IPS-20b (cell line): ENCODE measurements around the gene RPL32.
"Not testable (repeated sequence)": the region's sequence is repeated elsewhere in the genome, so short reads cannot be mapped to it uniquely, and the experiment has no call there.

Experiments used
- H3K27ac ChIP-seq: one replicate; pipeline ENCODE4 v1.5.1; 2013; ENCODE audit warnings: low read length
- H3K27me3 ChIP-seq: 2 replicates; pipeline ENCODE4 v1.6.1; 2013; ENCODE audit warnings: mild to moderate bottlenecking, low read length, inconsistent platforms; ENCODE audit not compliant: insufficient read depth
- H3K36me3 ChIP-seq: 2 replicates; pipeline ENCODE4 v1.6.1; 2013; ENCODE audit warnings: low read depth, mild to moderate bottlenecking, inconsistent platforms, low read length, moderate library complexity; ENCODE audit not compliant: insufficient read depth
- H3K4me1 ChIP-seq: 2 replicates; pipeline ENCODE4 v1.6.1; 2013; ENCODE audit warnings: mild to moderate bottlenecking, control low read depth, inconsistent platforms, low read length, moderate library complexity; ENCODE audit not compliant: insufficient read depth
- H3K4me3 ChIP-seq: 2 replicates; pipeline ENCODE4 v1.5.1; 2013; ENCODE audit warnings: mild to moderate bottlenecking, low read length, inconsistent platforms
- H3K9ac ChIP-seq: 2 replicates; pipeline ENCODE4 v1.6.1; 2013; ENCODE audit warnings: low read depth, mild to moderate bottlenecking, inconsistent platforms, low read length, moderate library complexity
- H3K9me3 ChIP-seq: 2 replicates; pipeline ENCODE4 v1.6.1; 2013; ENCODE audit warnings: mild to moderate bottlenecking, low read depth, low read length, inconsistent platforms; ENCODE audit not compliant: insufficient read depth

The RPL32 gene

DNA sequence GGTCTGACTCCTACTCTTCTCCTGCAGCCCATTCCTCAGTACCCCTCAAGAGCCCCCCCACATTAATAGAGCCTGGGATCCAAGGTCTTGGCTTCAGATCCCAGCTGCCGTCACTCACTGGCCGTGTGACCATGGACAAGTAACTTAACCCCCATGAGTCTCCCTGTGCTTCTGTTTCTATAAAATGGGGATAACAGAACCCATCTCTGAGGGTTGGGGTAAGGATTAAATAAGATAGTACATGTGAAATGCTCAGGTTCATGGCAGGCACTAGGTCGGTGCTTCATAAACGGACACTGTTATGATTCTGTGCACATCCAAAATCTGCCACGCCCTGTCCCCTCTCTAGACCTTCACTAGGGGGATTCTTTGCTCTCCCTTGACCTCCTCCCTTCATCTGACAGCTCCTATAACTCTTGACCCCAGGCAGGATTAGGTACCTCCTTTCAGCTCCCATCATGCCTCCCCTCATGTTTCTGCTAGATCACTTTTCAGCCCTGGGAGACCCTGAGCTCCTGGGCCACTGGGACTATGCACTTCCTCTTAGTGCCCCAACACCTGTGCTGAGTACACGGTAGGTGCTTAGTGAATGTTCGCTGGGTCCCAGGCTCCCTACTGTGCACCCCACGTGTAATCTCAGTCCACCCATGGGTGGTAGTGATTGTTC lies 43.3 kb downstream of the RPL32 start:
- H3K9ac ChIP-seq: no peak overlapping the region
- no peaks in the 10 kb centered on the region for H3K36me3 ChIP-seq
- no peak overlapping the region for H3K27ac ChIP-seq
- H3K4me3 ChIP-seq: no peak overlapping the region
- peaks cover 4% of the 10 kb centered on the region; the same call in 1 of the 2 replicates for H3K27me3 ChIP-seq
- no peaks in the 10 kb centered on the region for H3K9me3 ChIP-seq
- 0 out of 2 replicates have a peak, but pooled peaks cover 3% of the 10 kb centered on the region for H3K4me1 ChIP-seq

DNA sequence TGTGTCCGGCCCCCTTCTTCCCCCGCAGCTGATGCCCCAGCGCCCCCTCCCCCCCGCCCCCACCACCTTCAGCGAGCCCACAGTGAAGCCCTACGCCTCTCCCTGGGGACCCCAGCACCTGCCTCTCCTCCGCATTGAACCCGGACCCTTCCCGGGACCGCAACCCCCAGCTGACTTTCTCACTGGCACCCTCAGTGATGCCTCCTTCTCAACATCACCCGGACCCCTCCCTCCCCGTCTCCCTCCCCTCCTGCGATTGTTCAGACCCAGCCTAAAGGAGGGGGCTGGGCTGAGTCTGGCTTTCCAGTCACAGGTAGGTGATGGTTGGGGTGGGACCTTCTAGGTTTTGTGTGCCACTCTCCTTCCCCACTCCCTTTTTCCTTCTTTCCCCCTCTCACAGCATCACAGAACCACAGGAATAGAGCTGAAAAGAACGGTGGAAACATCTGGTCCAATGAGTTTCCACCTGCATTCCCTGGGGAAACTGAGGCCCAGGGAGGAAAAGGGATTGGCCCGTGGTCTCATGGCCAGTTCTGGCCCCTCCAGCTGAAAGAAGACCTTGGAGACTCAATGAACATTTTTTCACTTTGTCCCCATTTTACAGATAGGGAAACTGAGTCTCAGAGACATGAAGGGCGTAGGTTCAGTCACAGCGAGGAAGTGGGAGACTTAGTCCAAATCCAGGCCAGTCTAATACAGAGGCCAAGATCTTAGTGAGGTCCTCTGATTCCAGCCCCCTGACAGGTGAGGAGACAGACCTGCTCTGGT lies 44.1 kb downstream of the RPL32 start:
- peaks cover 4% of the 10 kb centered on the region; the same call in 1 of the 2 replicates for H3K27me3 ChIP-seq
- H3K36me3 ChIP-seq: no peaks in the 10 kb centered on the region
- H3K9ac ChIP-seq: no peak overlapping the region; the same call in 1 of the 2 replicates
- H3K4me3 ChIP-seq: peak overlapping the region; percentile 83
- no peak overlapping the region for H3K27ac ChIP-seq
- H3K9me3 ChIP-seq: no peaks in the 10 kb centered on the region
- 0 out of 2 replicates have a peak, but pooled peaks cover 3% of the 10 kb centered on the region for H3K4me1 ChIP-seq

DNA sequence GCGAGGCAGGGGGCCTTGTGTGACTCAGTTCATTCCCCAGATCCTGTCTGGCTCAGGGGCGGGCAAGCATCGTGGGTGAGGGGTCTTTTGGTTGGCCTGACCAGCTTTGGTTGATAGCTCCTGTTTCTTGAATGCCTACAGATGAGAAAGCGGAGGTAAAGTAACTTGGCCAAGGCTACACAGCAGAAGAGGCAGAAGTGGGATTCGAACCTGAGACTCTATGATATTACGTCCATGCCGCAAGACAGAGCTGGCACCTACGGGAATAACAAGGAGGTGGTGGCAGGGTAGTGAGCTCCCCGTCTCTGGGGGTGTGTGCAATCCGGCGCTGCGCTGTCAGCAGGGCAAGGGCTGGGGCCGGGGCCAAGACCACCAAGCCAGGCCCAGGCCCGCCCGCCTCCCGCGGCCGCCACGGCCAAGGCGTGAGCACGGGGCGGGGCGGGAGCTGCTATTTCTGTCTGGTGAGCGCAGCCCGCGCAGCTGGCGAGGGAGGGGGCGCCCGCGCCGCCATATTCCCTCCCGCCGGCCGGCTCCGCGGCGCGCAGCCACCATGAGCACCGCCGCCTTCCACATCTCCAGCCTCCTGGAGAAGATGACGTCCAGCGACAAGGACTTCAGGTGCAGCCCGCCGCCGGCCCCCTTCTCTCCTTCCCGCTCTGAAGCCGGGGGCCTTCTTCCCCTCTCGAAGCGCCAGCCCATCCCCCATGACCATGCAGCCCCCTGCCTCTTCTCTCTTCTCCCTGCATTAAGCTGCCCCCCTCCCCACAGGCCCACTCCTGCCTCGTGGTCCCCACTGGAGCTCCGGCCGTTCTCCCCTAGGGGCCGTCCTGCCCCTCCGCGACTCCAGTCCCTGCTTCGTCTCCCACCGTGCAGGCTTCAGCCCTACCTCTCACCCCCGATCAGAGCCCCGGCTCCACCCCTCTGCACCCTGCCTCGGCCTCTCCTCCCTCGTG lies 44.9 kb downstream of the RPL32 start, which contains the start of gene CAND2:
Gene CAND2, plus strand, starts transcription at position 510 of the 953 bp plus-strand sequence. Its CDS starts 41 bp downstream, at position 551.
- Histone ChIP-seq H3K27ac (no peak within 1 kb of the TSS), H3K36me3 (no peaks in the 10 kb centered on the region), H3K9ac (peak within 1 kb of the TSS; percentile 85; the same call in 1 of the 2 replicates), H3K27me3 (peaks cover 4% of the 10 kb centered on the region; the same call in 1 of the 2 replicates), H3K4me3 (peak within 1 kb of the TSS; percentile 83), H3K9me3 (no peaks in the 10 kb centered on the region), H3K4me1 (0 out of 2 replicates have a peak, but pooled peaks cover 3% of the 10 kb centered on the region)

DNA sequence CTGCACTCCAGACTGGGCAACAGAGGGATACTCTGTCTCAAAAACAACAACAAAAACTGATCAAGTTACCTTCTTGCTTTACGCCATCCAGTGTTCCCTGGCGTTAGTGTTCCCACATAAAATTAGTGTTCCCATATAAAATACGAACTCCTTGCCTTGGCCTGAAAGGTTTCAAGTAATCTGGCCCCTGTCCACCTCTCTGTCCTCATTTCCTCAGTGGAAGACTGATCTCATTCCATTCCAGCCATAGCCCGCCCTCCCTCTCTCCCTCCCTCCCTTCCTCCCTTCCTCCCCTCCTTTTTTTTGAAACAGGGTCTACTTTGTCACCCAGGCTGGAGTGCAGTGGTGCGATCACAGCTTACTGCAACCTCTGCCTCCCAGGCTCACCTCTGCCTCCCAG lies 47.7 kb downstream of the RPL32 start:
- Histone ChIP-seq H3K4me1 (0 out of 2 replicates have a peak, but pooled peaks cover 3% of the 10 kb centered on the region), H3K27ac (no peak overlapping the region), H3K9me3 (no peaks in the 10 kb centered on the region), H3K4me3 (no peak overlapping the region), H3K27me3 (peaks cover 4% of the 10 kb centered on the region; the same call in 1 of the 2 replicates), H3K9ac (no peak overlapping the region), H3K36me3 (no peaks in the 10 kb centered on the region)

DNA sequence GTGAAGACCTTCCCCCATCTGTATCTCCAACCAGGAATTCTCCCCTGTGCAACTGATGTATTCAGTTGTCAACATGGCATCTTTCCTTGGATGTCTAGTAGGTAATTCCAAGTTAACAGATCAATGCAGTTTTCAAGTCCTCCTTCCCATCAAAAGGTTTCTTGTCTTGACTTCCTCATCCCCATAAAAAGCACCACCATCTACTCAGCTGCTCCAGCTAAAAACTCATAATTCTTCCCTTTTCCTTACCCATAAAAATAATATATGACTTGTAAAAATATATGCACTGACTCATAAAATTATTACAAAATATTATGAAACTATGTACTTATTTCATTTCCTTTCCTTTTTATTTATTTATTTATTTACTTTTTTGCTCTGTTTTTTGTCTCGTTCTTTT lies 49.9 kb downstream of the RPL32 start:
- peaks cover 4% of the 10 kb centered on the region; the same call in 1 of the 2 replicates for H3K27me3 ChIP-seq
- H3K9ac ChIP-seq: no peak overlapping the region
- no peaks in the 10 kb centered on the region for H3K4me1 ChIP-seq
- no peak overlapping the region for H3K27ac ChIP-seq
- no peaks in the 10 kb centered on the region for H3K36me3 ChIP-seq
- no peak overlapping the region for H3K4me3 ChIP-seq
- no peaks in the 10 kb centered on the region for H3K9me3 ChIP-seq

DNA sequence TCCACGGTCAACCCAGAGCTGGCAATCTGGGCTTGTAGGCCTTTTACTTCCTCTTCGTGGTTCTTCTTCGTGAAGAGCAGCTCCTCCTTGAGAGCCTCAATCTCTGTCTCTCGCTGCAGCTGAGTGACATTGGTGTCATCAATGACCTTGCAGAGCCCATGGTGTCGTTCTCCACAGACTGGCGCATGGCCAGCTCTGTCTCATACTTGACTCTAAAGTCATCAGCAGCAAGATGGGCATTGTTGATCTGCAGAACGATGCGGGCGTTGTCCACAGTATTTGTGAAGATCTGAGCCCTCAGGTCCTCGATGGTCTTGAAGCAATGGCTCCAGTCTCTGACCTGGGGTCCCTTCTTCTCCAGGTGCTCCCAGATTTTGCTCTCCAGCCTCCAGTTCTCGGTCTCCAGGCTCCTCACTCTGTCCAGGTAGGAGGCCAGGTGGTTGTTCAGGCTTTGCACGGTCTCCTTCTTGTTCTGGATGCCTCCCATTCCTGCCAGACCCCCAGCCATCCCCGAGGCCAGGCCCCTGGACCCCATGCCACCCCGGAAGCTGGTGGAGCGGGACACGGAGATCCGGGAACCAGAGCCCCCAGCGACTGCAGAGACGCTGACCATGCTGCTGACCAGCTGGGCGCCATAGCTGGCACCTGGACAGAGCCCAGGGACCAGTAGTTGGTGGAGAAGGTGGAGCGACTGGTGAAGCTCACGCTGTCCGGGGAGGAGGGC lies 53.2 kb downstream of the RPL32 start:
- not testable (repeated sequence) for H3K9me3 ChIP-seq, H3K36me3 ChIP-seq, H3K4me1 ChIP-seq, H3K9ac ChIP-seq, H3K27me3 ChIP-seq, H3K4me3 ChIP-seq, H3K27ac ChIP-seq

DNA sequence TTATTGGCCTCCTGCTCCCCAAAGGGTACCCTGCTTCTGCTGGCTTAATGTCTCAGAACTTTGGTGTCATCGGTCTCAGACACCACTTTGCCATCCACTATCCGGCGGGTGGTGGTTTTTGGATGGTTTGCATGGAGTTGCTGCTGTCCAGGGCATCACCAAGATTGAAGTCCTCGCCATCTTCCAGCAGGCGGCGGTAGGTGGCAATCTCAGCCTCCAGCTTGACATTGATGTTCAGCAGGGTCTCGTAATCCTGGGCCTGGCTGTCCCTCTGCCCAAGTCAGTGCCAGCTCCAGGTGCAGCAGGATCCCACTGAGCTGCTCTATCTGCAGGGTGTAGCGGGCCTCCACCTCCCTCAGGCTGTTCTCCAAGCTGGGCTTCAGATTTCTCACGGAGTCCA lies 54.0 kb downstream of the RPL32 start:
- H3K36me3 ChIP-seq, H3K4me3 ChIP-seq, H3K27me3 ChIP-seq, H3K9ac ChIP-seq, H3K9me3 ChIP-seq, H3K27ac ChIP-seq, H3K4me1 ChIP-seq: not testable (repeated sequence)

DNA sequence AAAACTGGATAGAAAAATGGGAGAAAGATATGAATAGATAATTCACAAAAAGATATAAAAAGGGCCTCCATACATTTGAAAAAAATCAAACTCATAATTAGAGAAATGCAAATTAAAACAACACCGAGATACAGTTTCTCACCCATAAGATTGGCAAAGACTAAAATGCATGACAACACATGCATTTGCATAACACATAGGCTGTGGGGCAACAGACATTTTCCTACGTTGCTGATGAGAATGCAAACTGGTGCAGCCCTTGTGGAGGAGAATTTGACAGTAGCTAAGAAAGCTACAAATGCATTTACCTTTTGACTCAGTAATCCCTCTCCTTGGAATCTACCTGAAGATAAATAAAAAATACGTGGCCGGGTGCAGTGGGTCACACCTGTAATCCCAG lies 56.3 kb downstream of the RPL32 start:
- H3K36me3 ChIP-seq: no peaks in the 10 kb centered on the region
- peak overlapping the region; percentile 23; the same call in 1 of the 2 replicates for H3K4me3 ChIP-seq
- no peaks in the 10 kb centered on the region for H3K9me3 ChIP-seq
- no peak overlapping the region for H3K9ac ChIP-seq
- no peaks in the 10 kb centered on the region for H3K27me3 ChIP-seq
- no peak overlapping the region for H3K27ac ChIP-seq
- H3K4me1 ChIP-seq: peaks cover 9% of the 10 kb centered on the region; the same call in 1 of the 2 replicates
